GM10266 (cell line): Measurements from ENCODE around the gene ZNF598.

Experiments
- DNase-seq: peaks from one replicate; pipeline ENCODE4 v3.0.0; 2012; ENCODE audit errors: extremely low spot score
- CTCF ChIP-seq: IDR thresholded peaks from 2 replicates; pipeline ENCODE4 v1.5.1; 2012; ENCODE audit warnings: mild to moderate bottlenecking, low read depth; ENCODE audit not compliant: control insufficient read depth, insufficient read depth; ENCODE audit errors: missing control alignments

The ZNF598 gene

GRCh38 chr16:1983544-1984346, 25.9 kb downstream of the ZNF598 start, which contains the start of gene GFER:
Gene GFER (plus strand): TSS chr16:1984193. CDS start chr16:1984219, 26 bp downstream.
- peak; percentile 99 for DNase-seq
- peak; percentile 84 for TF ChIP-seq CTCF

- no peak for TF ChIP-seq CTCF
- DNase-seq = no peak
These were observed 26.6 kb downstream of the ZNF598 start for GRCh38 chr16:1982991-1983543.

- no peak for DNase-seq
- TF ChIP-seq CTCF = no peak
These were observed 27.6 kb downstream of the ZNF598 start for GRCh38 chr16:1982013-1982433.

GRCh38 chr16:1981398-1981836, 28.2 kb downstream of the ZNF598 start, which contains the start of gene NOXO1:
Gene NOXO1 (minus strand): TSS chr16:1981469. CDS start chr16:1981179, 290 bp downstream.
- DNase-seq = peak; percentile 71
- no peak for TF ChIP-seq CTCF

- no peak for DNase-seq
- no peak for TF ChIP-seq CTCF
These were observed 28.9 kb downstream of the ZNF598 start for GRCh38 chr16:1980770-1981087.

- no peak for TF ChIP-seq CTCF
- DNase-seq = no peak
These were observed 29.4 kb downstream of the ZNF598 start for GRCh38 chr16:1980030-1980769.
